H4 (cell line): Measurements from ENCODE around the gene IGF1R. TPM values are rescaled to one million over a fixed set of nuclear protein-coding genes. Genes with fewer than 3 reads are reported as not detected.
A peak's percentile ranks its signal among the peaks of the same experiment; 100 is the strongest.

ENCODE experiments used
- DNase-seq: peaks from one replicate; pipeline ENCODE4 v3.0.0-alpha.2; 2015; ENCODE audit warnings: low spot score
- total RNA-seq: library from RNA; depleted of rRNA; stranded (reverse); fragments of >200 nt; shearing (Covaris generic); gene quantifications from 2 replicates; pipeline ENCODE4 v1.2.3, GENCODE V29; 2014

The IGF1R gene
- total RNA-seq, 1 experiment from 2014 or later, result 15.5 TPM

- no peak for DNase-seq
Observed at GRCh38 chr15:98648654-98649471, 524 bp downstream of the IGF1R start.

GRCh38 chr15:98649472-98650416 is 1.4 kb downstream of the IGF1R start:
- DNase-seq, result no peak

DNA sequence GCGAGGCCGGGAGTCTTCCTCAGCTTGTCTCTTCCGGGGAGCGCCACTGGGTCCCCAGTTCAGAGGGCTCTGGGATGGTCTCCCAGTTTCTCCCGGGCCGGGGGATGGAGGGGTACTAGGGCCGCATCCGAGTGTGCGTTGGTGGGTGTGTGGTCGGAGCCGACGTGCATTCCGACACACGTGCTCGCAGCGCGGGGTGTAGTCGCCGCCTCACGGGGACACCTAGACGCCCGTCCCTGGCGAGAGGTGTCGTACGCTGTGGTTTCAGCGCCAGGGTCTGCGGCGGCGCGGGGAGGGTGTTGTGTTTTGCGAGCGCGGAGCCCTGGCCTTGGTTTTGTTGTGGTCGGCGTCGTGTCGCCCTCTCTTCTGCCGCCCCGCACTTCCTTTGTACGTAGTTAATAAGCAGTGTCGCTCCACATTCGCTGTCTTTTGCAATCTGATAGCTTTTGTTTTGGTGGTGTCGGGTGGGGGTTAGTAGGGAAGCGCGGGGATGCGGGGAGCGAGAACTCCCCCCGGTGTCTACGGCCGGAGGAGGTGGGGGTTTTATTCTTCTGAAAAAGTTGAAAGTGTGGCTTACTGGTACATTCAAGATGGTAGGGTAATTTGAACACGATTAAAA is 2.2 kb downstream of the IGF1R start:
- no peak for DNase-seq

- DNase-seq, result no peak
Observed at GRCh38 chr15:98651036-98651481, 2.7 kb downstream of the IGF1R start.

GRCh38 chr15:98651581-98652220 is 3.4 kb downstream of the IGF1R start:
- DNase-seq, result no peak

GRCh38 chr15:98653686-98654085 is 5.3 kb downstream of the IGF1R start:
- DNase-seq, result no peak

DNA sequence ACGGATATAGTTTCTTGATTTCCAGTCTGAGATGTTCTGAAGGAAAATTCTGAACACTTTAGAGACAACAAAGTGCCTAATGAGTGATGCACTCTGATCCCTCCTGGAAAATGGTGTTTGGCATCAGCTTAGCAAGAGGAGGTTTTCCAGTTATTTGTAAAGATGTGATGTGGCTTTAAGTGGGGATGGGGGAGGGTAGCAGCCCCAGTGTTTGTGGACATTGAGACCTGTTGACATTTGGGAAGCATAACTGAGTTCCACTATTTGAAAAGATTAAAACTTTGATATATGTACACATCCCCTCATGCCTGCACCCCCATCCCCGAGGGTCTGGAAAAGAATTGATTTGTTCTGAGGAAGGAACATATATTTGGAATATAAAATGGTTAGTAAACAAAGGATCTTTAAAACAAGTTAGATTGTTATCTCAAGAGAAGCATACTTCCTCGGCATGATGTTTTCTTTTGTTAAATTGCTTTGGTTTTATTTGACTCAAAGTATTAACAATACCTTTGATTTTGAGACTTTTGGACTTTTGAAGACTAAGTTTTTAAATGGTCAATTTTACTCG is 6.5 kb downstream of the IGF1R start:
- no peak for DNase-seq

DNA sequence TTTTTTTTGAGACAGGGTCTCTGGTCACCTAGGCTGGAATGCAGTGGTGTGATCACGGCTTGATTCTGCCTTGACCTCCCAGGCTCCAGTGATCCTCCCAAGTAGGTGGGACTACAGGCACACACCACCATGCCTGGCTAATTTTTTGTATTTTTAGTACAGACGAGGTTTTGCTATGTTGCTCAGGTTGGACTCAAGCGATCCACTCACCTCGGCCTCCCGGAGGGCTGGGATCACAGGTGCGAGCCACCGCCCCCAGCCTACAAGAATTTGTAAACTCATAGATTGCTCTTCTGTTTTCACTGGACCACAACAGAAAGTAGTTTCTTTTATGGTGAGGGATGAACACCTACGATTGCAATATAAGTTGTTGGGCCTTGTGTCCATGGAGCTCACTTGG is 7.4 kb downstream of the IGF1R start:
- DNase-seq, result no peak

DNA sequence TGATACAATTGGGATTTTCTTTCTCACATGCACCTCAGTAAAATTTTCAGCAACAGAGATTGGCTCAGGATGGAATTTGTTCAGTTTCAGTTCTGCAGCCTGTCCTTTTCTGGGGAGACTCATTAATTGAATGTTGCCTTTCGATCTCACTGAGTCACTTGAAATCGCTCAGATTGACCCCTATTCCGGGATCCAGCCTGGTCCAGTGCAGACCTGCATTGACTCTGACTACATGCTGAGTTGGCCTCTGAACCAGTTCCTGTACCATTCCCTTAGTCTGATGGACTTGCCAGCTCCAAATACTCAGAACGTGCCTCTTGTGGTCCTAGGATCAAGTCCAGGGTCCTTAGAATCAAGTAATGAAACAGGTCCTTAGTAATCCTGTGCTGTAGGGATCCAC is 9.4 kb downstream of the IGF1R start:
- DNase-seq, result no peak

DNA sequence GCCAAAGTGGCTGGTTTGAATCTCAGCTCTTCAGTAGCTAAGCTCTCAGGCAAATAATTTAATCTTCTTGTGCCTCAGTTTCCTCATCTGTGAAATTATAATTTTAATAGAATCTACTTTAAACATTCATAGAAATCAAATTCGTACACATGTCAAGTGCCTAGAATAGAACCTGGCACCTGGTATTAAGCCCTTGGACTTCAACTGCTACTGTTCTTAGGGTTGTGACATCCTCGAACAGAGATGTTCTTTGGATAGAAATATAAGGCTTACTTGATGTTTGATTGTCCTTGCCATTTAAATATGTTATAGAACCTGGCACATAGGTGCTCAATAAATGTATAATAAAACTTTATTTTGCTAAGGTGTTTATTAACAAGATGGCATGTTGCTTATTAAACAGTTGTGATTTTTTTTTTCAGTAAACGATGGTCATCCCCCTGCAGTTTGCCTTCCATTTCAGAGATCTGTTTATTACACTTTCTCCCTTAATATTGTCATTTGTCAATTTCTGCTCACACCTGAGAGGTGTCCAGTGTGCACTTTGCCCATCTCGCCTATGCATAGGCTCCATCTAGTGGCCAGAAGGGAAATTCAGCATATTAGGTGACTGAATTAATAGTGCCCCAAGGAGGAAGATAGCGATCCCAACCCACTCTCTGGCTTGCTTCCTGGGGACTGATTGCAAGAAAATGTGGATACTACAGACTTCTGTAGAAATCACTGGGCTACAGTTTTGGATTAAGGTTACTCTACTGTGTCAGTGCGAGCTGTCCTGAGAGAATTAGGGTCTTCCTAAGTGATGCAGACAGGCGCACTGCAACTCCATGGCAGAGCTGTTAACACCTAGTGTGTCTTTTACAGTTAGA is 10.7 kb downstream of the IGF1R start:
- peak; percentile 54 for DNase-seq

- DNase-seq, result no peak
Observed at GRCh38 chr15:98660055-98660454, 11.7 kb downstream of the IGF1R start.

DNA sequence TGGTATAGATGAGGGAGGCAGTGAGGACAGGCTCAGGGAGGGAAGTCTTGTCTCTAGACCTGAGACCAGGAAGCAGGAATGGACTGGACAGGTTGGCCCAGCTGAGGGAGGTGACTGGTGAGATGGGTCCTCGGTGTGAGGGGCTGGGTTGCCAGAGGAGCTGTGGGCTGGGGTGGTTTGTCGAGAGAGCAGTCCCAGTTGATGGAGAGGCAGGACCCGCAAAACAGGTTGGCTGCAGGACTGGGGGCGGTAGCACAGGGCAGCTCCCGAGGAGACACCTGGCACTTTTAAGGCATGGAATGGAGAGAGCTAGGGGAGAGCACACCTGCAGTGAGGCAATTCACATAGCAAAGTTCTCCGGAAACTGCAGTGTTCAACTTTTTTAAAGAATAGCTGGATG is 14.7 kb downstream of the IGF1R start:
- DNase-seq, result no peak

DNA sequence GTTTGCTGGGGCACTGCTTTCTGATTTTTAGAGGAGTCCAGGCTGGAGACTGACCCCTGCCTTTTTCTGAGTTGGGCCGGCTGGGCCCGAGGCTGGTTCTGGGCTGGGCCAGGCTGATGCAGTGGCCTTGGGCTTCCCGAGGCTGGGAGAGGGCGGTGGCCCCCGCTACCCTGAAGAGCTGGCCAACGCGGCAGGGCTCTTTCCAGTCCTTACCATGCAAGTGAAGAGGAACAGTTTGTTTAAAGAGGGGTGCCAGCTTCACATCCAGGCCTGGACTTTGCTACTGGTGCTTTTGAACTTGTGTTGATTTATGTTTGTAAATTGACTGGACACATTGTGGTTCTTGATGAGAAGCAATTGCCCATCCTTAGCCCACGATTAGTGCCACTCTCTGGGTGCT is 15.3 kb downstream of the IGF1R start:
- no peak for DNase-seq

DNA sequence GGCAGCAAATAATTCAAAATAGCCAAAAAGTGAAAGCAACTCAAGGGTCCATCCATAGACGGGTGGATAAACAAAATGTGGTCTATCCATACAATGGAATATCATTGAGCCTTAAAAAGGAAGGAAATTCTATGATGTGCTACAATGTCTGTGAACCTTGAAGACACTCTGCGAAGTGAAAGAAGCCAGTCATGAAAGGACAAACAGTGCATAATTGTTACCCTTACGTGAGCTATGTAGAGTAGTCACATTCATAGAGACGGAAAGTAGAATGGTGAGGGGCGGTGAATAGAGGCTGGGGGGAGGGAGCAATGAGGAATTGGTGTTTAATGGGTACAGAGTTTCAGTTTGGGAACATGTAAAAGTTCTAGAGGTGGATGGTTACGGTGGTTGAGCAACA is 18.1 kb downstream of the IGF1R start:
- DNase-seq, result no peak

DNA sequence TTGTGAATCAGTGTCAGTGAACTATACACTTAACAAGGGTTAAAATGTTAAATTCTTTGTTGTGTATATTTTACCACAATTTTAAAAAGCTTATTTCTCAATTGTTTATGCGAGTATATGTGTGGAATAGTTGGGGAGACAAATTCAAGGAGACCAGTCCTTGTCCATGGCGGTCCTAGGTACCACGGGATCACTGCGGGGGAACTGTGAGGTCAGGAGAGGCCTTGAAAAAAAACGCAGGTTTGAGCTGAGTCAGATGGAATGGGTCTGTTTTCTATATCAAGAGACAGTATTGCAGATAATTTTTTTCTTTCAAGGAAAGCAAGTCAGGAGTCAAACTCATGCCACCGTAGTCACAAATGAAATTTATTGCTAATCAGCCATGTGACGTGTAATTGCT is 18.5 kb downstream of the IGF1R start:
- no peak for DNase-seq

DNA sequence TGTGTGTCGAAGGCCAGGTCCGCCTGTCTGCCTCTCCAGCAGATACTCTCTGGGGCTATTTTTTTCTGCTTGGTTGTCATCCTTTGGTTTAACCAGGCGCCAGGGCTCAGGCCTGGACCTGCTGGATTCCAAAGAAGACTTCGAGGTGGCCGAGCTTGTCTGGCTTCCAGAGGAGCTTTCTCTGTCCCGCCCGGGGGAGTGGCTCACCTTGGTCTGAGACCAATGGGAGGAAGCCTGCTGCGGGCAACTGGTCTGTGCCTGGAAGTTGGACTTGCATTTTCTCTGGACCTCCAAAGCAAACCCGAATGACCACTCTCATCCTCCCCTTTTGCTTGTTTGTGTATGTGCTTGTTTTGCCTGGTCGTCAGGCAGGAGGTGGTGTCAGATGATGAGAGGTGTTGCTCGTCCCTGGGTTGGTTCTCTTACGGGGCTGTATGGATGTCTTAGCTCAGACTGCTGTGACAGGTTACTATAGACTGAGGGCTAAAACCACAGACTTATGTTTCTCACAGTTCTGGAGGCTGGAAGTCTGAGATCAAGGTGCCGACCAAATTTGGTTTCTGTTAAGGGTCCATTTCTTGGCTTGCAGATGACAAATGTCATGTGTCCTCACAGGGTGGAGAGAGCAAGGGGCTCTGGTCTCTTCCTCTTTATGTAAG is 19.3 kb downstream of the IGF1R start:
- DNase-seq, result no peak

GRCh38 chr15:98668566-98669308 is 20.4 kb downstream of the IGF1R start:
- no peak for DNase-seq

- no peak for DNase-seq
Observed at GRCh38 chr15:98669638-98670037, 21.3 kb downstream of the IGF1R start.
